Stimulated activated naive B cell treated with anti-CD40 and anti-IgM and Interleukin-4, amounts not matched to agents 10 μg/mL and 1 μg/mL and 100 μg/mL, for 72 hours (primary cell): ENCODE results near the gene CTNNBL1.
"Not testable (repeated sequence)": the region's sequence is repeated elsewhere in the genome, so short reads cannot be mapped to it uniquely, and the experiment has no call there.

Source experiments
- ATAC-seq, 2 donors: fragments of 150-1000 bp; cut with Tn5 transposase; replicated peaks; 2 replicates each; pipeline ENCODE4 v1.10.0; 2021; ENCODE audit warnings: moderate library complexity in 1 of 2
- DNase-seq: peaks from one replicate; pipeline ENCODE4 v3.0.0; 2021
- H3K27ac Mint-ChIP-seq: one replicate; pipeline ENCODE4 v1.8.0; 2022; ENCODE audit warnings: mild to moderate bottlenecking, mixed read lengths
- H3K27me3 Mint-ChIP-seq, 2 donors: one replicate each; pipeline ENCODE4 v1.8.0; 2022; ENCODE audit warnings: mixed read lengths in 2 of 2
- H3K36me3 Mint-ChIP-seq, 2 donors: one replicate each; pipeline ENCODE4 v1.8.0; 2022; ENCODE audit warnings: mixed read lengths in 2 of 2, mild to moderate bottlenecking in 1 of 2
- H3K4me1 Mint-ChIP-seq, 2 donors: one replicate each; pipeline ENCODE4 v1.8.0; 2022; ENCODE audit warnings: mixed read lengths in 2 of 2, mild to moderate bottlenecking in 1 of 2
- H3K4me3 Mint-ChIP-seq, 2 donors: one replicate each; pipeline ENCODE4 v1.8.0; 2022; ENCODE audit warnings: mild to moderate bottlenecking in 2 of 2, mixed read lengths in 2 of 2, moderate library complexity in 1 of 2
- H3K9me3 Mint-ChIP-seq, 2 donors: one replicate each; pipeline ENCODE4 v1.8.0; 2022; ENCODE audit warnings: mixed read lengths in 2 of 2, mild to moderate bottlenecking in 1 of 2

CTNNBL1 gene

DNA sequence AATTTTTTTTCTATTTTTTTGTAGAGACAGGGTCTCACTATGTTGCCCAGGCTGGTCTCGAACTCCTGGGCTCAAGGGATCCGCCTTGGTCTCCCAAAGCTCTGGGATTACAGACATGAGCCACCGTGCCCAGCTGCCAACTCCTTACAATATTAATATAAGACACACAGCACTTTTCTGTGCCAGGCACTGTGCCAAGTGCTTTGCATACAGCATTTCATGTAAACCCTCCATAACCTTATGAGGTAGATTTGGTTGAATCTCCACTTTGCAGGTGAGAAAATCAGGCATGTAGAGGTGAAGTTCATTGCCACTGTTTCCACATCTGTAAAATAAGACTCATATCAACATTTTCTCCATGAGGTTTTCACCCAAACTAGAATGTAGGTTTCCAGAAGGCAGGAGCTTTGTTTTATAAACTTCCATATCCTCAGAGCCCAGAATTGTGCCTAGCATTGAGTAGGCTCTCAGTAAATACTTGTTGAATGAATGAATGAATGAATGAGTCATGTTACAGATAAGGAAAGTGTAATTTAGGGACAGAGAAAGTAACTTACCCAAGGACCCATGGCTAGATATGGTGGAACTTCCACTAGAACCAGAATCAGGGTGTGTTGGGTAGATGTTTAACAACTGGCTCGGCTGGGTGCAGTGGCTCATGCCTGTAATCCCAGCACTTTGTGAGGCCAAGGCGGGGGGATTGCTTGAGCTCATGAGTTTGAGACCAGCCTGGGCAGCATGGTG is 3.0 kb upstream of the CTNNBL1 start:
- H3K27me3 Mint-ChIP-seq, result peaks cover 9 to 27% of the 10 kb centered on the region in 2 donors

DNA sequence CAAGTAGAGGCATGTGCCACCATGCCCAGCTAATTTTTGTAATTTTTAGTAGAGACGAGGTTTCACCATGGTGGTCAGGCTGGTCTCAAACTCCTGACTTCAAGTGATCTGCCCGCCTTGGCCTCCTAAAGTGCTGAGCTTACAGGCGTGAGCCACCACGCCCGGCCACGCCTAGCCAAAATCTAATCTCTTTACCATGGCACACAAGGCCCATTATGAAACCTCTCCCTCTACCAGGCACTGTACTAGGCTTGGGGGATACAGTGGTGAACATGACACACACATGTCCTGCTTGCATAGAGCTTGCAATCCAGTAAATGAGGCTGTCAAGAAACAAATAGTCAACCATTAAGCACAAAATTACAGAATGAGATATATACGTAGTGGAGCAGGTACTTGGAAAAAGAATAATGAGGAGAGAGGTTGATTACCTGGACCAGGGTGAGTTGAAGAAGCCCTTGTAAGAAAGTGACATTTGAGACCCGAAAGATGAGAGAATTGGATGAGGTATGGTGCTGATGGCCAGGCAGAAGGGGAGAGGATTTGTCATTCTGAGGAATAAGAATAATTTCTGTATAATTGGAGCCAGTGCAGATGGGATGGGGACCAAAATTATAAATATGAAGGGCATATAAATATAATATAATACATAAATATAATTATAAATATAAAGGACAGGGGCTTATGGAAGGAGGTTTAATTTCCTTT is 1.2 kb upstream of the CTNNBL1 start:
- Mint-ChIP-seq H3K4me3 (peak overlapping the region in 1 of 2 donors; percentile 18), H3K27ac (no peak overlapping the region), H3K36me3 (peaks cover 10 to 11% of the 10 kb centered on the region in 2 donors), H3K4me1 (peaks cover 12 to 17% of the 10 kb centered on the region in 2 donors), H3K9me3 (no peaks in the 10 kb centered on the region), H3K27me3 (peaks cover 9 to 27% of the 10 kb centered on the region in 2 donors)
- DNase-seq (no peak), ATAC-seq (no peak)

More for the DNA sequence above, 3.0 kb upstream of the CTNNBL1 start:
- H3K36me3 Mint-ChIP-seq, result peaks cover 3 to 4% of the 10 kb centered on the region in 2 donors
- no peak overlapping the region for H3K27ac Mint-ChIP-seq
- no peaks in the 10 kb centered on the region for H3K9me3 Mint-ChIP-seq
- DNase-seq (no peak), ATAC-seq (no peak)
- no peak overlapping the region for H3K4me3 Mint-ChIP-seq
- H3K4me1 Mint-ChIP-seq, result peaks cover 5 to 6% of the 10 kb centered on the region in 2 donors

DNA sequence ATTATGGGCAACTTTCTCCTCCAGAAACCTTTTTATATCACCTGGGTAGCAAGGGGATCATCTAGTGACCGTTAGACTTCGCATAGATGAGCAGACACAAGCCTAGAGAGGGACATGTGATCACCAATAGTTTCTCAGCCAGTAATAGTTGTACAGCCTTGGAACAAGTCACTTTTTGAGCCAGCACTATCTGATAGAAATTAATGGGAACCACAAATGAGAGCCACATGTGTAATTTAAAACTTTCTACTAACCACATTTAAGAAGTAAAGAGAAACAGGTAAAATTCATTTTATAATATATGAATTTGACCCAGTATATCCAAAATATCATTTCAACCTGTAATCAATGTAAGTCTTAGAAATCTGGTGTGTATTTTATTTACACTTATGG is 592 bp upstream of the CTNNBL1 start:
- Mint-ChIP-seq H3K27ac (peak overlapping the region; percentile 91), H3K9me3 (no peaks in the 10 kb centered on the region), H3K36me3 (peaks cover 10 to 15% of the 10 kb centered on the region in 2 donors), H3K4me3 (peak overlapping the region; percentile 90 to 94), H3K27me3 (peaks cover 9 to 27% of the 10 kb centered on the region in 2 donors), H3K4me1 (peaks cover 12 to 22% of the 10 kb centered on the region in 2 donors)
- DNase-seq (no peak), ATAC-seq (no peak)

DNA sequence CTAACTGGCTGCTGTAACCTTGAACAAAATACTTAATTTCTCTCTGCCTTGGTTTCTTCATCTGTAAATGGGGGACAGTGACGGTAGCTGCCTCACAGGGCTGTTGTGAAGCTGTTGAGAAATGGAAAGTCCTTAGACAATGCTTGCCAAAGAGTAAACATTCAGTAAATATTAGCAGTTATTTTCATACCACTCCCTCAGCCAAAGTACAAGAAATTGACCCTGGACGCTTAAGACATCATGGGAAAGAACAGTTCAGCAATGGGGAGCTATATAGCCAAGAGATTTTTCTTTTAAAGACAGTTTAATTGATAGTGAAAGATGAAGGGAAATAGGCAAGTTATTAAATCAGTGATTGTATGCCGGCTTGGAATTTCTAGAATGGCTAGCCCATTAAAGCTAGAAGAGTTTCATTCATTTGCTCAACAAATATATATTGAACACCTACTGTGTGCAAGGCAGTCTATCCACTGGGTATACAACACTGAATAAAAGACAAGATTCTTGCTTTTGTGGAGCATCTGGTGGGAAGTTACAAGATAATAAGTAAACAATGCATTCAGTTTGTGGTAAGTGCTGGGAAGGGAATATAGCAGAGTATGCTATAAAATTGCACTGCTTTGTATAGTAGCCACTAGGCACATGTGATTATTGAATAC is 2.0 kb downstream of the CTNNBL1 start:
- no peaks in the 10 kb centered on the region for H3K9me3 Mint-ChIP-seq
- no peak overlapping the region for H3K27ac Mint-ChIP-seq
- no peak for DNase-seq
- no peak overlapping the region for H3K4me3 Mint-ChIP-seq
- peaks cover 16 to 41% of the 10 kb centered on the region in 2 donors for H3K4me1 Mint-ChIP-seq
- ATAC-seq, result no peak
- H3K36me3 Mint-ChIP-seq, result peaks cover 23 to 30% of the 10 kb centered on the region in 2 donors
- H3K27me3 Mint-ChIP-seq, result peaks cover 0 to 9% of the 10 kb centered on the region in 2 donors

DNA sequence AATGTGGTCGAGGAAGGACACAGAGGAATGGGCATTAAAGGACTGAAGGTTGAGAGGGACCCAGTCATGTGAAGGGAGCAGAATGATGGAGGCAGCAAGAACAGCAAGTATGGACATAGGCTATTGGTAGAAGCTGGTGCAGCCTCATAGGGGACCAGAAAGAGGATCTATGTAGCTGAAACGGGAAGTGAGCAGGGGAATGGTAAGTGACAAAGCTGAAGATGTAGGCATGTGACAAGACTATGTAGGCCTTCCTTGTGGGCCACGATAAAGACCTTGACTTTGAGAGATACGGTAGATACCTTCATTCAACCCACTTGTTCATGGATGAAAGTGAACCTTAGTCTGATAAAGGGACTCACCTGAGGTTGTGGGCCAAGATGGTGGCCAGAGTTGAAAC is 3.5 kb downstream of the CTNNBL1 start:
- ATAC-seq (peak; percentile 91), DNase-seq (peak; percentile 58)
- H3K4me3 Mint-ChIP-seq, result peak overlapping the region in 1 of 2 donors; percentile 2
- H3K27me3 Mint-ChIP-seq, result peaks cover 0 to 4% of the 10 kb centered on the region in 2 donors
- peaks cover 23 to 30% of the 10 kb centered on the region in 2 donors for H3K36me3 Mint-ChIP-seq
- H3K9me3 Mint-ChIP-seq, result no peaks in the 10 kb centered on the region
- H3K4me1 Mint-ChIP-seq, result peaks cover 16 to 41% of the 10 kb centered on the region in 2 donors
- peak overlapping the region; percentile 75 for H3K27ac Mint-ChIP-seq

DNA sequence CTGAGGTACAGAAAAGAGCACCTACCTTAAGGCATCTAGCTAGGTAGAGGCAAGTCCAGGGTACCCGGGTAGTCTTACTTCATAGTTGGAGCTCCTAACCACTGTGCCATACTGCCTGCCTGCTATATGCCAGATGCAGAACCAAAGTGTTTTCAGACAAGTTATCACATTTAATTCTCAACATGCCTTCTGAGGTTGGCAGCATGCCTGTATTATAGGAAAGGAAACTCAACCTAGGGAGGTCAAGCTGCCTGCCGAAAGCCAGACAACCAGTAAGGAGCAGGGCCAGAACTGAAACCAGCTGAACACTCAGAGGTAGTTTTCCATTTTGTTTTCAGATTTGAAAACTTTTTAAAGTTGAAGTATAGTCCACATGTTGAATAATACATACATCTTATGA is 5.4 kb downstream of the CTNNBL1 start:
- H3K36me3 Mint-ChIP-seq, result peaks cover 22 to 30% of the 10 kb centered on the region in 2 donors
- no peaks in the 10 kb centered on the region for H3K27me3 Mint-ChIP-seq
- H3K4me1 Mint-ChIP-seq, result peaks cover 14 to 41% of the 10 kb centered on the region in 2 donors
- no peak for ATAC-seq
- H3K27ac Mint-ChIP-seq, result no peak overlapping the region
- no peak for DNase-seq
- H3K9me3 Mint-ChIP-seq, result no peaks in the 10 kb centered on the region
- no peak overlapping the region for H3K4me3 Mint-ChIP-seq

DNA sequence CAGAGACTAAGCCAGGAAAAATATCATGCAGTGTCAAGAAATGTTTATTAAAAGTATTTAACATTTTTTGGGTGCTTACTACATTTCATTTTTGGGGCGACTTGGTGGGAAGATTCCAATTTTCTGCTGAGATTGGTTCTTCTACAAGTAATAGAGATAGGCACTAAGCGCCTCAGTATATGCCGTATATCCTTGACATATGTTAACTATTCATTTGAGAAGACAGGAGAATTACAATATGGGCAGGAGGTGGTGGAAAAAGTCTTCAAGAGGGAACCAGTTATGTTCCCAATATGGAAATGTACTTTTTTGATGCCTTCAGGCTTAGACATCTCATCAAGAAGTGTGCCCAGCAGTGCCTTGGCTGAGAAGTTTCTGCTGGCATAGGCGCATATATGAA is 6.5 kb downstream of the CTNNBL1 start:
- Mint-ChIP-seq H3K4me1 (peaks cover 13 to 41% of the 10 kb centered on the region in 2 donors), H3K36me3 (peaks cover 23 to 30% of the 10 kb centered on the region in 2 donors), H3K27ac (no peak overlapping the region), H3K9me3 (no peaks in the 10 kb centered on the region), H3K27me3 (no peaks in the 10 kb centered on the region), H3K4me3 (no peak overlapping the region)
- DNase-seq (no peak), ATAC-seq (no peak)

DNA sequence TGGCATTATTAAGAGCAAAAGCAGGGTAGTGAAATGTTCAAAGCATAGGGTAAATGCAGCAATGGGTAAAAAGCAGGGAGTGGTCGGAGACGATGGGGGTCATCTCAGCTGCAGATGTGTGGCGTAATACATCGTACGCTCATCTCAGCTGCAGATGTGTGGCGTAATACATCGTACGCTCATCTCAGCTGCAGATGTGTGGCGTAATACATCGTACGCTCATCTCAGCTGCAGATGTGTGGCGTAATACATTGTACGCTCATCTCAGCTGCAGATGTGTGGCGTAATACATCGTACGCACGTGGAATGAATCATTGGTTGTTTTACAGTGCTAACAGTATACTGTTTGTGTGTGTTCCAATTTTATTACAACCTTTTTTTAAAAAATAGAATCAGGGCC is 7.8 kb downstream of the CTNNBL1 start:
- DNase-seq, H3K27ac Mint-ChIP-seq, ATAC-seq, H3K9me3 Mint-ChIP-seq, H3K27me3 Mint-ChIP-seq, H3K4me3 Mint-ChIP-seq: not testable (repeated sequence)
- H3K36me3 Mint-ChIP-seq, result peaks cover 21 to 35% of the 10 kb centered on the region in 2 donors
- peaks cover 10 to 33% of the 10 kb centered on the region in 2 donors for H3K4me1 Mint-ChIP-seq

DNA sequence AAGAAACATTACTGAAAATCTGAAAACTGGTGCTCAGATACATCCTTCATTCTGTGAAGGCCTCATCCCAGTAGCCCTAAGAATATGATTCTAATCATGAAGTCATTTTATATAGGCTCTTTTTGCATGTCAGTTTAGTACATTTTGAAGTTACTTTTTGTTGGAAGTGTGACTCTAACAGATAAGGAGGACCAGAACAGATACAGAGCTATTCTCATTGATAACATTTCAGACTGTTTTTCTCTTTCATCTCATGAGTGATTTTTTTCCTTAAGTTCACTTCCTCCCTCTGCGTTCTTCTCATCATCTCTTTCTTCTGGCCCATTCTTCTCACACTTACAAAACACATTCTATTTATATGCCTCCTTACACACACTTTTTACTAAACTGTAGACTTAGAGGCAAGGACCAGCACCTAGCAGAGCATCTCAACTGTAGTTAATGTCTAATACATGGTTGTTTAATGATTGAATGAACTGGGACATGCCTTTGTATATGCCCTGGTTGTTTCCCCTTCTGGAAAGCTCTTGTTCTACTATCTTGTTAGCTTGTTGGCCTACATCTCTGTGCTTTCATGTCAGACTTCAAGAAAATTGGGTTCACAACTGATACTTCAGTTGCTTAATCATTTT is 8.7 kb downstream of the CTNNBL1 start:
- Mint-ChIP-seq H3K9me3 (no peaks in the 10 kb centered on the region), H3K4me3 (no peak overlapping the region), H3K27me3 (no peaks in the 10 kb centered on the region), H3K36me3 (peaks cover 19 to 34% of the 10 kb centered on the region in 2 donors), H3K27ac (no peak overlapping the region), H3K4me1 (peaks cover 5 to 27% of the 10 kb centered on the region in 2 donors)
- no peak for DNase-seq
- ATAC-seq, result no peak

DNA sequence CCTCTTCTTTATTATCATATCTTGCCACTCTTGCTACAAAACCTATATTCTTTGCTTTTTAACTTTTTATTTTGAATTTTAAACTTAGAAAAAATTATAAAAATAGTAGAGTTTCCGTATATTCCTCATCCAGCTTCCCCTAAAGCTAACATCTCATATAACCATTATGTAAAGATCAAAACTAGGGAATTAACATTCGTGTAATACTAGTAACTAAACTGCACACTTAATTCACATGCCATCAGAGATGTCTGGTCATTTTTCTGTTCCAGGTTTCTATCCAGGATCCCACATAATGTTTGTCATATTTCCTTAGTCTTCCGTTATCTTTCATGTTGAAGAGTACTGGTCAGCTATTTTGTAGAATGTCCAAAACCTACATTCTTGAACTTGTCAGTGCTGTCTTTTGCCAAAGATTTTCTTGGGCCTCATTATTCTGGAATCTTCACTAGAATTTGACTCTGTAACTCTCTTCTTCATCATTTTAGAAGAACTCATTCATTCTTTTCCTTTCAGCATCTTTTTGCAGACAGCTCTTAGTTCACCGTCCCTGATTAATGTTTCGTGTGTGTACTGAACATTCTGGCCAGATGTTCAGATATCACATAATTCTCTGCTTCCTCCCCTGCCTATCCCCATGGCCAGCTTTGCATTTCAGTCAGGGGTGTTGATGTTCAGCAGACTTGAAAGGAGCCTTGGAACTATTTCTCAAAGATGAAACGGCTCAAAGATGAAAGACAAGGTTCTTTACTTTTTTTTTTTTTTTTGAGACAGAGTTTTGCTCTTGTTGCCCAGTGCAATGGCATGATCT is 9.4 kb downstream of the CTNNBL1 start:
- Mint-ChIP-seq H3K4me1 (peaks cover 5 to 28% of the 10 kb centered on the region in 2 donors), H3K9me3 (no peaks in the 10 kb centered on the region), H3K4me3 (no peak overlapping the region), H3K27me3 (no peaks in the 10 kb centered on the region), H3K36me3 (peaks cover 22 to 35% of the 10 kb centered on the region in 2 donors), H3K27ac (no peak overlapping the region)
- ATAC-seq (no peak), DNase-seq (no peak)

DNA sequence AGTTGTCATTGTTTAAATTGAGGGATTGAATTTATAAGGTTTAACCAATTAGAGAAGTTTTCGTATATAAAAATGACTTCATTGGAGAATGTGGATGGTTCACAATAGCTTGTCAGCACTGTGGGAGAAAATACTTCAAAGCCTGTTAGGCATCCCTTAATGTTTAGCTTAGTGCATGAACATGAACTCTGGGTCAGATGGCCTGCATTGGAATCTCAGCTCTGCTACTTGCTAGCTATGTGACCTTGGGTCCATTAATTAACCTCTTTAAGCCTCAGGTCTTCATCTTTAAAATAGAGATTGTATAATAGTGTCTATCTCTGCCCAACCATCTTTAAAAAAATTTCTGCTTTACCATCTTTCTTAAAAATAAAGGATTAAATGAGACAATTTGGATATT is 11.1 kb downstream of the CTNNBL1 start:
- no peaks in the 10 kb centered on the region for H3K9me3 Mint-ChIP-seq
- peaks cover 6 to 28% of the 10 kb centered on the region in 2 donors for H3K4me1 Mint-ChIP-seq
- H3K36me3 Mint-ChIP-seq, result peaks cover 20 to 28% of the 10 kb centered on the region in 2 donors
- DNase-seq (no peak), ATAC-seq (no peak)
- no peak overlapping the region for H3K4me3 Mint-ChIP-seq
- no peak overlapping the region for H3K27ac Mint-ChIP-seq
- H3K27me3 Mint-ChIP-seq, result no peaks in the 10 kb centered on the region

DNA sequence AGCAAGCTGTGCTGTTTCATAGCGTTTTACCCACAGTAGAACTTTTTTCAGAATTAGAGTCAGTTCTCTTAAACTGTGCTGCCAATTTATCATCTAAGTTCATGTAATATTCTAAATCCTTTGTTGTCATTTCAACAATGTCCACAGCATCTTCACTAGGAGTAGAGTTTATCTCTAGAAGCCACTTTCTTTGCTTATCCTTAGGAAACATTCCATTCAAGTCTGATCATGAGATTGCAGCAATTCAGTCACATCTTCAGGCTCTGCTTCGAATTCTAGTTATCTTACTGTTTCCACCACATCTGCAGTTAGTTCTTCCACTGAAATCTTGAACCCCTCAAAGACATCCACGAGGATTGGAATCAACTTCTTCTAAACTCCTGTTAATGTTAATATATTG is 12.5 kb downstream of the CTNNBL1 start:
- no peak overlapping the region for H3K27ac Mint-ChIP-seq
- H3K9me3 Mint-ChIP-seq, result no peaks in the 10 kb centered on the region
- ATAC-seq (no peak), DNase-seq (no peak)
- H3K27me3 Mint-ChIP-seq, result no peaks in the 10 kb centered on the region
- no peak overlapping the region for H3K4me3 Mint-ChIP-seq
- H3K4me1 Mint-ChIP-seq, result peaks cover 8 to 29% of the 10 kb centered on the region in 2 donors
- peaks cover 20 to 33% of the 10 kb centered on the region in 2 donors for H3K36me3 Mint-ChIP-seq

DNA sequence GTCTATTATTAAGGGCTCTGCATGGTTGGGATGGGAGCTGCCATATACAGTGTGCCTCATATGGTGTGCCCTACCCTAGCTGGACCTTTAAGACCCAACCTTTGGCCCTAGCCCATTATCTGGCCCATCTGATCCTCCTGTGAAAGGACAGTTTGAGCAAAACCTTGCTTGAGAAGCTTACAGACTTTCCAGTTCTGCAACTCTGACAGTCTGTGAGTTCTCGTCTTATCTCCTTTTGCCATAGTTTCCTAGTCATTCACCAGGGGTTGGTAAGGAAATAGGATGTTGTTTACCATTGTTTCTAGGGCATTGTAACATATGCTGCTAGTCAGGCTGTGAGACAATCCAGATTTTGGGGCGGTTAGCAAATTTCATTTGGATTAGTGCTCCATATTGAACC is 17.2 kb downstream of the CTNNBL1 start:
- no peak overlapping the region for H3K4me3 Mint-ChIP-seq
- no peaks in the 10 kb centered on the region for H3K9me3 Mint-ChIP-seq
- no peaks in the 10 kb centered on the region for H3K27me3 Mint-ChIP-seq
- H3K4me1 Mint-ChIP-seq, result peaks cover 17 to 57% of the 10 kb centered on the region in 2 donors
- ATAC-seq, result no peak
- no peak overlapping the region for H3K27ac Mint-ChIP-seq
- no peak for DNase-seq
- H3K36me3 Mint-ChIP-seq, result peaks cover 23 to 47% of the 10 kb centered on the region in 2 donors
